OCI-LY3 (cell line): ENCODE data around the gene GDPGP1.

Experiments
- H2AFZ ChIP-seq: fragments of 200-600, 300-600 bp; shearing (Covaris generic); 2 replicates; pipeline ENCODE4 v1.6.0; 2014; ENCODE audit warnings: antibody characterized with exemption, low read depth, low read length
- H3K27ac ChIP-seq: fragments of 200-600, 300-600 bp; sonication (generic); 2 replicates; pipeline ENCODE4 v1.5.1; 2014; ENCODE audit warnings: mild to moderate bottlenecking, low read length, moderate library complexity, mixed read lengths
- H3K27me3 ChIP-seq: fragments of 200-600, 300-600 bp; sonication (generic); 2 replicates; pipeline ENCODE4 v1.6.1; 2014; ENCODE audit warnings: low read depth, low read length, mixed read lengths
- H3K36me3 ChIP-seq: fragments of 200-600, 300-600 bp; sonication (generic); replicated peaks from 2 replicates; pipeline ENCODE3; 2014; ENCODE audit warnings: low read depth, low read length, mixed read lengths
- H3K4me1 ChIP-seq: fragments of 300-600, 200-600 bp; sonication (generic); 2 replicates; pipeline ENCODE4 v1.6.1; 2014; ENCODE audit warnings: low read length, mixed read lengths
- H3K4me2 ChIP-seq: fragments of 200-600, 300-600 bp; sonication (generic); 2 replicates; pipeline ENCODE4 v1.6.1; 2014; ENCODE audit warnings: low read length, mixed read lengths
- H3K4me3 ChIP-seq: fragments of 300-600, 200-600 bp; sonication (generic); 2 replicates; pipeline ENCODE4 v1.5.1; 2014; ENCODE audit warnings: antibody characterized with exemption, mild to moderate bottlenecking, low read length, moderate library complexity
- H3K79me2 ChIP-seq: fragments of 300-600, 200-600 bp; shearing (Covaris generic); 2 replicates; pipeline ENCODE4 v1.6.1; 2014; ENCODE audit warnings: mild to moderate bottlenecking, low read length, mixed read lengths
- H3K9ac ChIP-seq: fragments of 300-600, 200-600 bp; shearing (Covaris generic); 2 replicates; pipeline ENCODE4 v1.6.0; 2014; ENCODE audit warnings: mild to moderate bottlenecking, low read length, moderate library complexity
- H3K9me3 ChIP-seq: fragments of 200-600, 300-600 bp; shearing (Covaris generic); 2 replicates; pipeline ENCODE4 v1.6.1; 2014; ENCODE audit warnings: low read length, mixed read lengths; ENCODE audit not compliant: insufficient read depth
- H4K20me1 ChIP-seq: fragments of 200-600, 300-600 bp; sonication (generic); 2 replicates; pipeline ENCODE4 v1.6.1; 2016; ENCODE audit warnings: low read length, mixed read lengths; ENCODE audit not compliant: insufficient read depth
- CTCF ChIP-seq: fragments of 200-600, 300-600 bp; sonication (generic); IDR thresholded peaks from 2 replicates; pipeline ENCODE4 v1.5.1; 2014; ENCODE audit warnings: antibody characterized with exemption, low read length, low read depth
- EZH2phosphoT487 ChIP-seq: fragments of 200-600 bp; shearing (Covaris generic); IDR thresholded peaks from 2 replicates; pipeline ENCODE4 v1.6.1; 2018; ENCODE audit warnings: antibody characterized with exemption, mixed run types, low read depth

The GDPGP1 gene

GRCh38 chr15:90230610-90231009, 3.4 kb upstream of the GDPGP1 start:
- H3K27ac ChIP-seq: no peak overlapping the region
- H3K4me3 ChIP-seq: no peak overlapping the region
- no peaks in the 10 kb centered on the region for H3K9me3 ChIP-seq
- no peak for TF ChIP-seq CTCF
- H4K20me1 ChIP-seq: no peaks in the 10 kb centered on the region; the same call in 1 of the 2 replicates
- H3K4me2 ChIP-seq: no peak overlapping the region
- no peak overlapping the region for H3K9ac ChIP-seq
- H3K79me2 ChIP-seq: peaks cover 4% of the 10 kb centered on the region; the same call in 1 of the 2 replicates
- no peaks in the 10 kb centered on the region for H3K27me3 ChIP-seq
- H2AFZ ChIP-seq: no peak overlapping the region
- peaks cover 11% of the 10 kb centered on the region for H3K4me1 ChIP-seq
- peaks cover 24% of the 10 kb centered on the region for H3K36me3 ChIP-seq

GRCh38 chr15:90231028-90232017, 2.7 kb upstream of the GDPGP1 start:
- no peak overlapping the region for H3K4me3 ChIP-seq
- H3K36me3 ChIP-seq: peaks cover 20% of the 10 kb centered on the region
- no peaks in the 10 kb centered on the region for H3K27me3 ChIP-seq
- H3K9ac ChIP-seq: no peak overlapping the region
- no peak overlapping the region for H2AFZ ChIP-seq
- H3K4me2 ChIP-seq: no peak overlapping the region
- no peaks in the 10 kb centered on the region for H3K9me3 ChIP-seq
- H3K79me2 ChIP-seq: peaks cover 4% of the 10 kb centered on the region; the same call in 1 of the 2 replicates
- no peak for TF ChIP-seq EZH2phosphoT487
- H3K4me1 ChIP-seq: peaks cover 11% of the 10 kb centered on the region
- H4K20me1 ChIP-seq: no peaks in the 10 kb centered on the region; the same call in 1 of the 2 replicates
- no peak overlapping the region for H3K27ac ChIP-seq

- H3K9me3 ChIP-seq: no peaks in the 10 kb centered on the region
- H3K79me2 ChIP-seq: peaks cover 4% of the 10 kb centered on the region; the same call in 1 of the 2 replicates
- no peaks in the 10 kb centered on the region; the same call in 1 of the 2 replicates for H4K20me1 ChIP-seq
- H3K27ac ChIP-seq: no peak overlapping the region
- peaks cover 11% of the 10 kb centered on the region for H3K4me1 ChIP-seq
- H3K4me2 ChIP-seq: peak overlapping the region; percentile 98; the same call in 1 of the 2 replicates
- H2AFZ ChIP-seq: no peak overlapping the region
- no peaks in the 10 kb centered on the region for H3K27me3 ChIP-seq
- H3K9ac ChIP-seq: no peak overlapping the region
- TF ChIP-seq EZH2phosphoT487: no peak
- no peak for TF ChIP-seq CTCF
- H3K36me3 ChIP-seq: peaks cover 20% of the 10 kb centered on the region
- H3K4me3 ChIP-seq: no peak overlapping the region
Measured at GRCh38 chr15:90232196-90232595, 1.8 kb upstream of the GDPGP1 start.

GRCh38 chr15:90232941-90233386, 1.0 kb upstream of the GDPGP1 start:
- Histone ChIP-seq H3K4me3 (peak overlapping the region; percentile 84), H3K9me3 (no peaks in the 10 kb centered on the region), H3K9ac (peak overlapping the region; percentile 78), H3K79me2 (peaks cover 4% of the 10 kb centered on the region; the same call in 1 of the 2 replicates), H2AFZ (peak overlapping the region; percentile 62), H4K20me1 (no peaks in the 10 kb centered on the region; the same call in 1 of the 2 replicates), H3K4me1 (peaks cover 11% of the 10 kb centered on the region), H3K27me3 (no peaks in the 10 kb centered on the region), H3K27ac (no peak overlapping the region), H3K4me2 (peak overlapping the region; percentile 98), H3K36me3 (peaks cover 16% of the 10 kb centered on the region)
- TF ChIP-seq EZH2phosphoT487: no peak
- no peak; the same call in none of the 2 replicates for TF ChIP-seq CTCF
